Measurements from ENCODE around the gene CA4. TPM values are rescaled to one million over a fixed set of nuclear protein-coding genes. Genes with fewer than 3 reads are reported as not detected.
A peak's percentile ranks its signal among the peaks of the same experiment; 100 is the strongest.
"Not testable (repeated sequence)": the region's sequence is repeated elsewhere in the genome, so short reads cannot be mapped to it uniquely, and the experiment has no call there.

The CA4 gene
- total and polyA plus RNA-seq, 10 of the 15 experiments (the other 5 are each of a cell fraction or from before 2014, with no cell fraction given), result 0.13 to 0.31 TPM; not detected in 8

- ATAC-seq (no peak), FAIRE-seq (no peak), DNase-seq (ENCODE audit: low read depth, low spot score) (no peak)
- Histone ChIP-seq H3K36me3 (ENCODE audit: control insufficient read depth in 2 of 2, insufficient read depth in 2 of 2, low read length in 1 of 2) (no peaks in the 10 kb centered on the region; a peak in 1 of 4 replicates), H3K27me3 (replicated peaks in 1 of 2; ENCODE audit: control insufficient read depth in 2 of 2, insufficient read depth in 2 of 2, low read length in 1 of 2) (no peaks in the 10 kb centered on the region), H3K4me1 (ENCODE audit: control insufficient read depth, insufficient read depth, low read length) (no peaks in the 10 kb centered on the region), H4K20me1 (ENCODE audit: control insufficient read depth, insufficient read depth) (no peaks in the 10 kb centered on the region), H3K4me3 (no peak overlapping the region), H3K27ac (ENCODE audit: control insufficient read depth, insufficient read depth) (no peak overlapping the region), H3K4me2 (ENCODE audit: control insufficient read depth, insufficient read depth) (no peak overlapping the region), H2AFZ (ENCODE audit: control insufficient read depth, low read depth, low read length) (no peak overlapping the region), H3K79me2 (ENCODE audit: control insufficient read depth, insufficient read depth, low read length) (no peaks in the 10 kb centered on the region), H3K9me3 (replicated peaks; ENCODE audit: control insufficient read depth, insufficient read depth, low read length) (no peaks in the 10 kb centered on the region), H3K9ac (ENCODE audit: control insufficient read depth, insufficient read depth, low read length) (no peak overlapping the region)
- TF ChIP-seq CBX5 (IDR thresholded peaks at IDR 0.05; ENCODE audit: low read depth) (no peak), NFXL1 (IDR thresholded peaks at IDR 0.05; ENCODE audit: borderline replicate concordance) (0 out of 2 replicates have a peak, but pooled peaks have one; percentile 0), TAF1 (IDR thresholded peaks at IDR 0.05; ENCODE audit: borderline replicate concordance, low read depth, low read length) (no peak), KDM1A (IDR thresholded peaks at IDR 0.05; ENCODE audit: borderline replicate concordance) (no peak), ZNF592 (IDR thresholded peaks at IDR 0.05) (no peak), ASH2L (IDR thresholded peaks at IDR 0.05; ENCODE audit: borderline replicate concordance, low read depth) (no peak)
- TF ChIP-seq, protein P1, sequence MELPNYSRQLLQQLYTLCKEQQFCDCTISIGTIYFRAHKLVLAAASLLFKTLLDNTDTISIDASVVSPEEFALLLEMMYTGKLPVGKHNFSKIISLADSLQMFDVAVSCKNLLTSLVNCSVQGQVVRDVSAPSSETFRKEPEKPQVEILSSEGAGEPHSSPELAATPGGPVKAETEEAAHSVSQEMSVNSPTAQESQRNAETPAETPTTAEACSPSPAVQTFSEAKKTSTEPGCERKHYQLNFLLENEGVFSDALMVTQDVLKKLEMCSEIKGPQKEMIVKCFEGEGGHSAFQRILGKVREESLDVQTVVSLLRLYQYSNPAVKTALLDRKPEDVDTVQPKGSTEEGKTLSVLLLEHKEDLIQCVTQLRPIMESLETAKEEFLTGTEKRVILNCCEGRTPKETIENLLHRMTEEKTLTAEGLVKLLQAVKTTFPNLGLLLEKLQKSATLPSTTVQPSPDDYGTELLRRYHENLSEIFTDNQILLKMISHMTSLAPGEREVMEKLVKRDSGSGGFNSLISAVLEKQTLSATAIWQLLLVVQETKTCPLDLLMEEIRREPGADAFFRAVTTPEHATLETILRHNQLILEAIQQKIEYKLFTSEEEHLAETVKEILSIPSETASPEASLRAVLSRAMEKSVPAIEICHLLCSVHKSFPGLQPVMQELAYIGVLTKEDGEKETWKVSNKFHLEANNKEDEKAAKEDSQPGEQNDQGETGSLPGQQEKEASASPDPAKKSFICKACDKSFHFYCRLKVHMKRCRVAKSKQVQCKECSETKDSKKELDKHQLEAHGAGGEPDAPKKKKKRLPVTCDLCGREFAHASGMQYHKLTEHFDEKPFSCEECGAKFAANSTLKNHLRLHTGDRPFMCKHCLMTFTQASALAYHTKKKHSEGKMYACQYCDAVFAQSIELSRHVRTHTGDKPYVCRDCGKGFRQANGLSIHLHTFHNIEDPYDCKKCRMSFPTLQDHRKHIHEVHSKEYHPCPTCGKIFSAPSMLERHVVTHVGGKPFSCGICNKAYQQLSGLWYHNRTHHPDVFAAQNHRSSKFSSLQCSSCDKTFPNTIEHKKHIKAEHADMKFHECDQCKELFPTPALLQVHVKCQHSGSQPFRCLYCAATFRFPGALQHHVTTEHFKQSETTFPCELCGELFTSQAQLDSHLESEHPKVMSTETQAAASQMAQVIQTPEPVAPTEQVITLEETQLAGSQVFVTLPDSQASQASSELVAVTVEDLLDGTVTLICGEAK (IDR thresholded peaks at IDR 0.05; ENCODE audit: borderline replicate concordance), result no peak
- intact Hi-C loops (cut with micrococcal nuclease; ENCODE audit: unreplicated experiment) (no loop called here), in situ Hi-C loops (cut with MboI) (no loop called here)
- CTCF ChIA-PET, result no interaction called here
- POLR2A ChIA-PET, result no interaction called here
- SMC1A ChIA-PET (ENCODE audit: uncharacterized antibody, unreplicated experiment), result no interaction called here
- RAD21 ChIA-PET (ENCODE audit: unreplicated experiment), result interaction anchor here (1.5 kb wide), 1 partner anchor 46 kb away, joined by 3 read pairs; no protein-coding TSS in a partner anchor
- 96% methylated on average over 4 of the region's 4 CpGs for WGBS (ENCODE audit: insufficient coverage, insufficient replicate concordance, low lambda C conversion rate, missing lambda C conversion rate)
- no TSS peak for BruUV-seq (replicated peaks)
These were observed 39.0 kb downstream of the CA4 start for GRCh38 chr17:60188759-60189158.

- SMC1A ChIA-PET (ENCODE audit: uncharacterized antibody, unreplicated experiment), result interaction anchor here (0.7 kb wide), 1 partner anchor 19 kb away, joined by 3 read pairs; no protein-coding TSS in a partner anchor
- intact Hi-C loops (cut with micrococcal nuclease; ENCODE audit: unreplicated experiment); in situ Hi-C loops (cut with MboI); H3K27me3 ChIP-seq (replicated peaks in 1 of 2; ENCODE audit: control insufficient read depth in 2 of 2, insufficient read depth in 2 of 2, low read length in 1 of 2); H3K9ac ChIP-seq (ENCODE audit: control insufficient read depth, insufficient read depth, low read length); RAD21 ChIA-PET (ENCODE audit: unreplicated experiment); H3K9me3 ChIP-seq (replicated peaks; ENCODE audit: control insufficient read depth, insufficient read depth, low read length); CTCF ChIA-PET; H3K27ac ChIP-seq (ENCODE audit: control insufficient read depth, insufficient read depth); H3K4me3 ChIP-seq; BruUV-seq (replicated peaks); H3K4me1 ChIP-seq (ENCODE audit: control insufficient read depth, insufficient read depth, low read length); ATAC-seq; H2AFZ ChIP-seq (ENCODE audit: control insufficient read depth, low read depth, low read length); H4K20me1 ChIP-seq (ENCODE audit: control insufficient read depth, insufficient read depth); H3K36me3 ChIP-seq (ENCODE audit: control insufficient read depth in 2 of 2, insufficient read depth in 2 of 2, low read length in 1 of 2); H3K79me2 ChIP-seq (ENCODE audit: control insufficient read depth, insufficient read depth, low read length); POLR2A ChIA-PET; FAIRE-seq; H3K4me2 ChIP-seq (ENCODE audit: control insufficient read depth, insufficient read depth); DNase-seq (ENCODE audit: low read depth, low spot score): not testable (repeated sequence)
- 97% methylated on average over 4 of the region's 4 CpGs for WGBS (ENCODE audit: insufficient coverage, insufficient replicate concordance, low lambda C conversion rate, missing lambda C conversion rate)
These were observed 40.3 kb downstream of the CA4 start for GRCh38 chr17:60190032-60190431.
